IPS DF 4.7 (cell line): ENCODE measurements around the gene KCTD15.

Experiments
- DNase-seq: peaks from one replicate; pipeline ENCODE4 v3.0.0-alpha.2; 2013; ENCODE audit warnings: low spot score; ENCODE audit errors: extremely low read depth

Gene KCTD15

DNA sequence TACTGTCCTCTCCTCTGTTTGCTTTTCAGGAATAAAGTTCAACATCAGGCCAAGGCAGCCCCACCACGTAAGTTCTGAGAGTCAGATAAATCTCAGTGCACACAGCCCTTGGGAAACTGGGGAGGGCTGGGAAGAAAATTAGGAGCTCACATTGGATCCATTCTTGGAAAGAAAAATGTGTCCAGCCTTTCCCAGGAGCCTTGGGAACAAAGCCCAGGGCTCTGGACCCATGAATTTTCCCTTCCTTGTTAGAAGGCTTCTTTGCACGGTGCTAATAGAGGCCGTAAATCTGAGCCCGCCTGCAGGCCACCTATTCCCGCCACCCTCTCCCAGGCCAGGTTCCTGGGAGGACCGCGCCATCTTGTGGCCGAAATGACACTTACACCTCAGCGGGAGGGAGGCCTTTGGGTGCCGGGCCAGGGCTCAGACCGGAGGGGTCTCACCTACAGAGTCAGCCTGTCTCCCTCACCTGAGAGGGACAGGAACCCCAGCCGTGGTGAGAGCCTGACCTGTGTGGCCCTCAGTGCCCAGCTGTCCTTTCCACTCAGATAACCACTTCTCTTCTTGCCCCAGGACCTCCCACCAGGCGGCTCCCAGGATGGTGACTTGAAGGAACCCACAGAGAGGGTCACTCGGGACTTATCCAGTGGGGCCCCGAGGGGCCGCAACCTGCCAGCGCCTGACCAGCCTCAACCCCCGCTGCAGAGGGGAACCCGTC lies 25.1 kb upstream of the KCTD15 start:
- DNase-seq, result no peak

DNA sequence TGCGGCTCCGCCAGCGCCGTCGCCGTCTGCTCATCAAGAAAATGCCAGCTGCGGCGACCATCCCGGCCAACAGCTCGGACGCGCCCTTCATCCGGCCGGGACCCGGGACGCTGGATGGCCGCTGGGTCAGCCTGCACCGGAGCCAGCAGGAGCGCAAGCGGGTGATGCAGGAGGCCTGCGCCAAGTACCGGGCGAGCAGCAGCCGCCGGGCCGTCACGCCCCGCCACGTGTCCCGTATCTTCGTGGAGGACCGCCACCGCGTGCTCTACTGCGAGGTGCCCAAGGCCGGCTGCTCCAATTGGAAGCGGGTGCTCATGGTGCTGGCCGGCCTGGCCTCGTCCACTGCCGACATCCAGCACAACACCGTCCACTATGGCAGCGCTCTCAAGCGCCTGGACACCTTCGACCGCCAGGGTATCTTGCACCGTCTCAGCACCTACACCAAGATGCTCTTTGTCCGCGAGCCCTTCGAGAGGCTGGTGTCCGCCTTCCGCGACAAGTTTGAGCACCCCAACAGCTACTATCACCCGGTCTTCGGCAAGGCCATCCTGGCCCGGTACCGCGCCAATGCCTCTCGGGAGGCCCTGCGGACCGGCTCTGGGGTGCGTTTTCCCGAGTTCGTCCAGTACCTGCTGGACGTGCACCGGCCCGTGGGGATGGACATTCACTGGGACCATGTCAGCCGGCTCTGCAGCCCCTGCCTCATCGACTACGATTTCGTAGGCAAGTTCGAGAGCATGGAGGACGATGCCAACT lies 24.4 kb upstream of the KCTD15 start:
- DNase-seq, result no peak

DNA sequence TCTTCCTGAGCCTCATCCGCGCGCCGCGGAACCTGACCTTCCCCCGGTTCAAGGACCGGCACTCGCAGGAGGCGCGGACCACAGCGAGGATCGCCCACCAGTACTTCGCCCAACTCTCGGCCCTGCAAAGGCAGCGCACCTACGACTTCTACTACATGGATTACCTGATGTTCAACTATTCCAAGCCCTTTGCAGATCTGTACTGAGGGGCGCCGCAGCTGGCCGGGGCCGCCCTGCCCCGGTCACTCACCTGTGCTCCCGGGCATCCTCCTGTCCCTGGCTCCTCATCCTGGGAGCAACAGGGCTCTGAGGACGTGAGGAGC lies 23.9 kb upstream of the KCTD15 start:
- DNase-seq, result no peak

DNA sequence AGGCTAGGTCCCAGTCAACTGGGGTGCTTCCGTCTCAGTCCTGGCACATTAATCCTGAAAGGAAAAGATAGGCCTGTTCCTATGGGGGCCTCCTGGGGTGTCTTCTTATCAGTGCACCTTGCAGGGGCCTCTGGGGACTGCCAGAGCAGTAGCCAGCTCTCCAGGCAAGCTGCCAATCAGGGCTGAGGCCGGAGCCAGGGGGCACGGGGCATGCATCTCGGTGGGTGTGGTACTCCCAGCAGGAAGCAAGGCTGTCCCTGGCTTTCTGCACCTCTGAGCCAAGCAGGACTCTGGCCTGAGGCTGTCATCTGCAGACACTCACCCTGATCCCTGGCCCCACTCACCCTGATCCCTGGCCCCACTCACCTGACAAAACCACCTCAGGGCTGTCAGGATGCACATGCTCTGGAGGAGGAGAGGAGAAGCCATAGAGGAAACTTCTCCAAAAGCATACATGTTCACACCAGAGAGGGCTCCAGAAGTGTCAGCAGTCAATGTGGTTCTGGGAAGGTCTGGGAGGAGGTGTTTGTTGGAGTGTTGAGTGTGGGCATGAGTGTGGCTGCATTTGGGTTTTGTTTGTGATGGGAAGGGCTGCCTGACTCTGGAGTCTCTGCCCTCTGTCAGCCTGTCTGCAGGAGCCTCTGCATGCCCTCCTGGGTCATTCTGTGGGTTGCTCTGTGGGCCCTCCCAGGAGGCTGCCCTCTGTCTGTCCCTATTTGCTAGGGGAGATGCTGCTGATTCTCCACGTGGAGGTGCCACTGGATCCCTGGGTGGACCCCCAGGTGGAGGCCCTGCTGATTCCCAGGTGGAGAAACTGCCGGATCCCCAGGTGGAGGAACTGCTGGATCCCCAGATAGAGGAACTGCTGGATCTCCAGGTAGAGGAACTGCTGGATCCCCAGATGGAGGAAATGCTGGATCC lies 22.7 kb upstream of the KCTD15 start:
- no peak for DNase-seq

DNA sequence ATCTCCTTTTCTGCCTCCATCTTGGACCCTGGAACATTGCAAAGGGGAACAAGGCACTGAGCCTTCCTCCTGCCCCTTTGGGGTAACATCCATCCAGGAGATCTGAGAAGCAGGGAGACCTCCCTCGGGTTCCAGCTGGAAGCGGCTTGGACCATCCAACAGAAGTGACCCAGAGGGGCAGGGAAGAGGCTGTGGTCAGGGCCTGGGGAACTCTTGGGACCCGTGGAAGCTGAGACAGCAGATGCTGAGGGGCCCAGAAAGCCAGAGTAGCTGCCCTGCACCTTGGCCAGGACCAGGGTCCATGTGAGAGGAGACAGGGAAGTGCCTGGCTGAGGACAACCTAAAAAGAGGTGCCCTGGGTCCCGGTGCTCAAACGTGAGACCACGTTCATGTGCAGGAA lies 21.9 kb upstream of the KCTD15 start:
- DNase-seq, result no peak

DNA sequence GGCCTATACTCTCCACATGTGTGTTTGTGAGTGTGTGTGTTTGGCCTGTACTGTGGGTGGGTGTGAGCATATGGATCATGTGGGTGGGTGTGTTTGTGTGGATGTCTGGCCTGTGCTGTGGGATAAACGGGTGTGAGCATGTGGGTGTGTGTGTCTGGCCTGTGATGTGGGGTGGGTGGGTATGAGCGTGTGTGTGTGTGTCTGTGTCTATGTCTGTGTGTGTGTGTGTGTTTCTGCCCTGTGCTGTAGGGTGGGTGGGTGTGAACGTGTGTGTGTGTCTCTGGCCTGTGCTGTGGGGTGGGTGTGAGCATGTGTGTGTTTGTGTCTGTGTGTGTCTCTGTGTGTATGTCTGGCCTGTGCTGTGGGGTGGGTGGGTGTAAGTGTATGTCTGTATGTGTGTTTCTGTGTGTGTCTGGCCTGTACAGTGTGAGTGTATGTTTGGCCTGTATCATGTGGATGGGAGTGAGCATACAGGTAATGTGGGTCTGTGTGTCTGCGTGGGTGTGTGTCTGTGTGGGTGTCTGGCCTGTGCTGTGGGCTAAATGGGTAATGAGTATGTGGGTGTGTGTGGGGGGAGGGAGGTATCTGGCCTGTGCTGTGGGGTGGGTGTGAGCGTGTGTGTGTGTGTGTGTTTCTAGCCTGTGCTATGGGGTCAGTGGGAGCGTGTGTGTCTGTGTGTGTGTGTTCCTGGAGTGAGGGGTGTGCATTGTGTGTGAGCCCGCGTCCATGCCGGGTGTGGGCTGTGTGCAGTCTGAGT lies 20.8 kb upstream of the KCTD15 start:
- no peak for DNase-seq

DNA sequence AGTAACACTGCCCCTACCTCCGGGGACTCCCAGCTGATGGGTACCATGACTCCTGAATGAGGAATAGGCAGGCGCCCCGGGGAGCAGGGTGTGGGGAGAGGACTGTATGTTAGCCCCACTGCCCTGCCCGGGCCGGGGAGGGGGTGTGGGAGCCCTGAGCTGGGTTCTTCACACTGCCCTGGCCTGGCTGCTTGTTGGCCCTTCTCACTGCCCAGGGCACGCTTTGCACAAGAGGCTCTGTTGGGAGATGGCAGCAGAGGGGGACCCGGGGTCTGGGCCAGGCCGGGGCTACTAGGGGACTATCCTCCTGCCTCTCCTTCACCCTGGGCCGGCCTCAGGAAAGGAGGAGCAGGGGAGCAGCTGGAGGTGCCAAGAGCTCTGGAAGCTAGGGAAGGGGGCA lies 19.3 kb upstream of the KCTD15 start:
- DNase-seq, result no peak

DNA sequence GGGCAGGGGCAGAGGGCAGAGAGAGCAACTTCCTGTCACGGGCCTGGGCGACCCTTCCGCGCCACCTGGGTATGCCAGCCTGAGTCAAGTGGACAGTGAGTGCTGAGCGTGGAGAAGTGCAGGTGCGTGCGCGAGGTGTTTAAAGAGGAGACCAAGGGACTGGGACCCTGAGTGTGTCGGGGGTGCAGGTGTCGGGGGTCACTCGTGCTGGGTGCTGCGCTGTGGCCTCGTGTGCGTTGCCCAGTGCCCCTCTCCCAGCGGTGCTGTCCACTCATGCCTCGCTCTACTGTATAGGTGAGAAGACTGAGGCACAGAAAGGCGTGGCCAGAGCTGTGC lies 18.9 kb upstream of the KCTD15 start:
- DNase-seq, result no peak

DNA sequence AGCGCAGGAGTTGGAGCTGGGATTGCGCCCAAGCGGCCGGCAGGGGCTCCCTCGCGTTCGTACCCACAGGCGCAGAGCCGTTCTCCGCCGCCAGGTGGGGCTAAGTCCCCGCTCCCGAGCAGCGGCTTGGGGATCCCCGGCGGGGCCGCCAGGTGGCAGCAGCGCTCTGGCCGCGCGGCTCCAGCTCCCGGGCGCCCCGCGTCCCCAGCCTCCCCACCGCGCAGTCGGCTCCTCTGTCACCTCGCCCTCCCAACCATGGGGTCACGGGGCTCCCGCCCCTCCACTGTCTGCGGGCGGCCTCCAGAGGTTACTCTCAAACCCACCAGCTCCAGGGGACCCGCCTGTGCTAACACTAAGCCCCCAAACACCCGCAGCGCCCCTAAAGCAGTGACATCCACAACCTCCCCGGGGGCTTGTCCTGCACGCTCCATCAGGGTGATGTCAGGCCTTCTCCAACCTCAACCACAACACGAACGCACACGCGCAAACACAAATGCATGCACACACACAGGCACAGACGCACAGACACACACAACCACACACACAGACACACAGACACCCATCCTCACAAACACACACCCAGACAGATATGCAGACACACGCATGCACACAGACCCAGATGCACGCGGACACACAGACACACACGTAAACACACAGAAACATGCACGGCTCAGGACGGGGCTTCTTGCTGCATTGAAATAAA lies 18.4 kb upstream of the KCTD15 start:
- no peak for DNase-seq

DNA sequence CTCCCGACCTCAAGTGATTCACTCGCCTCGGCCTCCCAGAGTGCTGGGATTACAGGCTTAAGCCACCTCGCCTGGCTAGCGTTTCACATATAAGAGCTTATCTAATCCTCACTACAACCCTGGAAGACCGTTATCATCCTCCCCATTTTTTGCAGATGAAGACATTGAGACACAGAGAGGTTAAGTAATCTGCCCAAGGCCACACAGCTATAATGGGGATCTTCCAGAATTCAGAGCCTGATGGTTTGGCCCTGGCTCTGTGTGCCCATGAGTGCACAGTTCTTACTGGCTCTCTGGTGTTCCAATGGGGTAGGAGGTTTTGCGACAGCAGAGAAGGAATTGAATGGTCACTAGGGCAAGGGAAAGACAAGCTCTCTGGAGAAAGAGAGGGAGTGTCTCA lies 16.8 kb upstream of the KCTD15 start:
- DNase-seq, result no peak

DNA sequence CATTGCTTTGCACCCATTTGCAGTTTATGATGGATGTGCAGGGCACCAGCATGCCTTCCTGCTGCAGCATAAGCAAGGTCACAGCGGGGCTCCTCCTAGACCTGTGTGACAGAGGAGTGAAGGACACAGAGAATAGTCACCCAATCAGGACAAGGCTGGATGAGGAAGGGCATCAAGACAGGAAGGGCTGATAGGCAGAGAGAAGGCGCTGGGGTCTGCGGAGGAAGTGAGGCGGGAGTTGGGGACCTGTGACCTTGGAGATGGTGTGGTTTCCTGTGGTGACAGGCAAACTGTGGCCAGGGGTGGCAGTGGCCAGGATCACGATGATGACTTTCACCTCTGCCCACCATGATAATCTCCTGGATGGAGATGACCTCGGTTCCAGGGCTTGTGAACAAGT lies 16.4 kb upstream of the KCTD15 start:
- no peak for DNase-seq

DNA sequence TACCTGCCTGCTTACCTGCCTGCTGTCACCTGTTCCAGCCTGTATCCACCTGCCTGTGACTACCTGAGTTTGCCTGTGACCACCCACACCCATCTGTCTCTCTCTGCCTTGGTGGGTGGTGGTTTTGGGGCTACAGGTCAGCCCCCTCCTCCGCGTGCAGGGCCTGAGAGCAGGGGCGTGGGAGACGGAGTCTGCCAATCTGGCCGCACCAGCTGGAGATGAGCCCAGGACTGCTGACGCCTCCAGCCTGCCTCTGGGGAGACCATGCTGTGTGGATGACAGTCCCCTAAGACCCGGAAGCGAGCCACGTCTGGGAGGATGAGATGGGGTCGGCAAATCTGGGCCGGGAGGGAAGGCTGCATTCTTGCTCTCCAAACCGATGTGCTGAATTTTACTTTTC lies 15.9 kb upstream of the KCTD15 start:
- no peak for DNase-seq

DNA sequence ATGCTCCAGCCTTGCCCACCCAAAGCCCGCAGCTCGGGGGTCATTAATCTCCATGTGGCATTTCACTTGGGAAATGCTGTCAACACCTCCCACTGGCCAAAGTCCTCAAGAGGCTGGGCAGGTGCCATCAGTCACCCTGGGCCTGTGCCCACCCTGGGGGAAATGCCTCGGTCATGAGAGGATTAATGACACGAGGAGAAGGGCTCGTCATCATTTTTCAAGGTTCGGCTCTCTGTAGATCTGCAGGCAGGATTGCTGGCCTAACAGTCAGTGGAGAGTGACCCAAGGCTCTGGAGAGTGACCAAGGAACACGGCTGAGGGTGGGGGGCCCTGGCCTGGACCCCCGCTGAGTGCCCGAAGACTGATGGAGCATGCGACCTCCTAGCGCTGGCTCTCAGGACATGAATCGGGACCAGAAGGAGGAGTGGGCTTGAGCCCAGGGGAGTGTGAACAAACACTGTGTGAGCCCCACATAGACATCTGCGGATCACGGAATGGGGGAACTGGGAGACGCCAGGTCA lies 15.2 kb upstream of the KCTD15 start:
- no peak for DNase-seq

DNA sequence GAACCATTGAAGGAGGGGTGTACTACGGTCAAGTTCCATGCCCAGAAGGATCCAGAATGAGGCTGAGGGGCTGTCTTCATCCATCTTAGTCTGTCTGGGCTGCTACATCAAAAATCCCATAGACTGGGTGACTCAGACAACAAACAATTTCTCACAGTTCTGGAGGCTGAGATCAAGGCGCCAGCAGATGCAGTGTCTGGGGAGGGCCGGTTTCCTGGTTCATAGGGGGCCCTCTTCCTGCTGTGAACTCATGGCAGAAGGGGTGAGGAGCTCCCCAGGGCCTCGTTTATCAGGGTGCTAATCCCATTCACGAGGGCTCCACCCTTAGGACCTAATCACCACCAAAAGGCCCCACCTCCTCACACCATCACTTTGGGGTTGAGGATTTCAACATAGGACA lies 14.7 kb upstream of the KCTD15 start:
- DNase-seq, result no peak

DNA sequence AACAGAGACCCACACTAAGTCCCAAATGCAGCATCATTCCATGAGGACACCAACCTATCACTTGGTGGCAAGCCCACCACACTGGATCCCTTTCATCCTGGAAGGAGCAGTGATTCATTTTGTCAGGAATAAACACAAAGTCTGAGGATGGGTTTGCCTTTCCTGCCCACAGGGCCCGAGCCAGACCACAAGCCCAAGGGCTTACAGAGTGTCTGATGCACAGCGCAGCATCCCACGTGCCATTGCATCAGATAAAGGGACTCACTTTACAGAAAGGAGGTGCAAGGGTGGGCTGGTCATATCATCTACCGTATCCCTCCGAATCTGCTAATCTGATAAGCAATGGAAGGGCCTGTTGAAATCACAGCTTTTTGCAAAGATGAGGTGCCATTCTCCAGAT lies 12.2 kb upstream of the KCTD15 start:
- DNase-seq, result no peak

DNA sequence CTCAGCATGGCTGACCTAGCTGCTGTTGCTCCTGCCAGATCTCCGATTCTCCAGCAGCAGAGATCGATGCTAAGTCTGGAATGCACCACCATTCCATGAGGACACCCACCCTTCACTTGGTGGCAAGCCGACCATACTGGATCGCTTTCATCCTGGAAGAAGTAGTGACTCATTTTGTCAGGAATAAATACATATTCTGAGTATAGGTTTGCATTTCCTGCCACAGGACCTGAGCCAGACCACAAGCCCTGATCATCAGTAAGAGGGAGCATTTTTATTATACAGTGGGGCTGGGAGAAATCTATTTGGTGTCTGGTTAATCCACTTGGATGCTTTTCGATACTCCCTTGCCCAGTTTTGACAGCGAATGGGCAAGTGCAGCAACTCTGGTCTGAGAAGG lies 10.9 kb upstream of the KCTD15 start:
- no peak for DNase-seq

DNA sequence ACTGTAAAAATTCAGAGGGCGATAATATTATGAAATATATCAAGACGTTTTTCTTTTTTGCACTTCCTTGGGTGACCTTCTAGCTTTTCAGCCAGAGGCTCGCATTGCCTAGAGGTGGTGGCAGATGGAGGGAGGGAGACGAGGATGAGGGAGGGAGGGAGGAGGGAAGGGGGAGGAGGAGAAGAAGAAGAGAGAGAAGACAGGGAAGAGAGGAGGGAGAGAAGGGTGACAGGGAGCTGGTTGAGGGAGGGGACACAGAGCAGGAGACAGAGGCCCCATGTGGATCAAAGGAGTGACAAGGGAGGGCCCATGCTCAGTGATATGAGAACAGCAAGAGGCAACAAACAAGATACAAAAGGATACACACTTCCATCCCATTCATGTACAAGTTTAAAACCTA lies 8.0 kb upstream of the KCTD15 start:
- DNase-seq, result no peak

DNA sequence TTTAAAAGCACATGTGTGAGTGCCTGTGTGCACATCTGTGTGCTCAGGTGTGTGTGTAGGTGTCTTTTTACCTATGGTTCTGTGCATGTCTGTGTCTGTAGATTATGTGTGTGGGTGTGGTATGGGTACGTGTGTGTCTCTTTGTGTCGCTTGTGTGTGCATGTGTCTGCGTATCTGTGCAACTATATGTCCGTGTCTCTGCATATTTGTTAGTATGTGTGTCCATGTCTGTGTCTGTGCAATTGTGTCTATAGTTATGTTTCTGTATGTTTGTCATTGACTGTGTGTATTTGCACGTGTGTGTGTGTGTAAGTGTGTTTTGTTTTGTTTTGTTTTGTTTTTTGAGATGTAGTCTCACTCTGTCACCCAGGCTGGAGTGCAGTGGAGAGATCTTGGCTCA lies 7.3 kb upstream of the KCTD15 start:
- DNase-seq, result no peak

DNA sequence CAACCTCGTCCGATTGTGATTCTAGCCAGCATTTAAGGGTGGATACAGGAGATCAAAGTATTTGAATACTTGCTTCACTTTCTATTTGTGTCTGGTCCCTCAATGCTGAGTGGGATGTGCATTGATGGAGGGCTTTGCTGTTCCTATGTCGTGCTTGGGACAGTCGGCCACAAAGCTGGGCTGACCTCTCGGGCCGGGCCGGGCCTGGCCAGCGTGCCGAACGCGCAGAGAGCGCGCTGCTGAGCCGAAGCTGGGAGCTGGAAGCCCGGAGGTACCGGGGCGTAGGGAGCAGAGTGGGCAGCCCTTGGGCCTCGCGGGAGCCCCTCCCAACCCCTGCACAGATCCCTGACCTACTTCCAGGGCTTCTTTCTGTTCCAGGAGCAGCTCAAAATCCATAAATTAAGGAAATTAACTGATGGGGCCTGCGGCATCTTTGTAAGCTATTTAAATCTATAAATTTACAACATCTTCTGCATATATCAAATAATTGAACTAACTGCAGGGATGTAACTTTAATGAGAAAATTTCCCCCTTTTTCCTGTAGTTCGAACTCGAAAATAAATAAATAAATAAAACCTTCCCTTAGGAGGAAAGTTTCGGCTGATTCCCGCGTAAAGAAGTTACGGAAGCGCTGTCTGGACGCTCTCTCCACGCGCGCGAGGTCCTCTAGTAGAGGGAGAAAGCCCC lies 1.8 kb upstream of the KCTD15 start:
- no peak for DNase-seq
